PC-3 (cell line): ENCODE results near the gene PUDP.
"Not testable (repeated sequence)": the region's sequence is repeated elsewhere in the genome, so short reads cannot be mapped to it uniquely, and the experiment has no call there.

ENCODE experiments used
- CTCF ChIP-seq: fragments of 300-600 bp; sonication (generic); conservative IDR thresholded peaks from 2 replicates; pipeline ENCODE4 v1.5.1; 2017; ENCODE audit warnings: antibody characterized with exemption, low read depth, mild to moderate bottlenecking, low read length
- EZH2 ChIP-seq: fragments of 300-600 bp; sonication (generic); IDR thresholded peaks from one replicate; pipeline ENCODE4 v1.6.1; 2017; ENCODE audit warnings: antibody characterized with exemption, mild to moderate bottlenecking, low read length; ENCODE audit not compliant: unreplicated experiment
- EZH2phosphoT487 ChIP-seq: fragments of 300-600 bp; sonication (generic); IDR thresholded peaks from 2 replicates; pipeline ENCODE4 v1.6.1; 2018; ENCODE audit warnings: mild to moderate bottlenecking, antibody characterized with exemption, low read length, borderline replicate concordance

GRCh38 chrX:7043796-7044433, 104.0 kb downstream of the PUDP start:
- not testable (repeated sequence) for TF ChIP-seq CTCF, EZH2, EZH2phosphoT487
